ENCODE results near the gene ASNSD1.

DNA sequence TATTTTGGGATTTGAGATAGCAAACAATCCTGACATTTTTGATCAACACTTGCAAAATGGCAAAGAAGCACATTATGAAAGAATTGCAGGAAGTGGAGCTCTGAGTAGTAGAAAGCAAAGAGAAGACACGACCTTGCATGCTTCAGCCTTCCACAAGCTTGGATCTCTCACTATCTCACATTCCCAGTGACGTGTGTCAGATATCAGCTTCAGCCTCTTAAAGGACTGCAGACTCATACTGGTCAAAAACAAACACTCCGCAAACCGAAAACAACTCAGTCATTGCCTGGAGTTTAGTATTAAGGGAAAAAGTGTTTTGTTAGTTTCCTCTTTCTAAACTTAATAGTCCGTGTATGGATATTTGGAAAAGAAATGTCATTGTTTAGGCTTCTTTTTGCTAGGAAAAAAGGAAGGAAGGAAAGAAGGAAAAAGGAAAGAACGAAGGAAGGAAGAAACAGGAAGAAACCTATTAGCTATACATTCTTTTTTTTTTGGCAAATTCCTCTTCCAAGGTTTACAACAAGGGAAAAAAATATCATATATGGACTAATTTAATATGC is 48.1 kb upstream of the ASNSD1 start:
- TF ChIP-seq, protein P1, sequence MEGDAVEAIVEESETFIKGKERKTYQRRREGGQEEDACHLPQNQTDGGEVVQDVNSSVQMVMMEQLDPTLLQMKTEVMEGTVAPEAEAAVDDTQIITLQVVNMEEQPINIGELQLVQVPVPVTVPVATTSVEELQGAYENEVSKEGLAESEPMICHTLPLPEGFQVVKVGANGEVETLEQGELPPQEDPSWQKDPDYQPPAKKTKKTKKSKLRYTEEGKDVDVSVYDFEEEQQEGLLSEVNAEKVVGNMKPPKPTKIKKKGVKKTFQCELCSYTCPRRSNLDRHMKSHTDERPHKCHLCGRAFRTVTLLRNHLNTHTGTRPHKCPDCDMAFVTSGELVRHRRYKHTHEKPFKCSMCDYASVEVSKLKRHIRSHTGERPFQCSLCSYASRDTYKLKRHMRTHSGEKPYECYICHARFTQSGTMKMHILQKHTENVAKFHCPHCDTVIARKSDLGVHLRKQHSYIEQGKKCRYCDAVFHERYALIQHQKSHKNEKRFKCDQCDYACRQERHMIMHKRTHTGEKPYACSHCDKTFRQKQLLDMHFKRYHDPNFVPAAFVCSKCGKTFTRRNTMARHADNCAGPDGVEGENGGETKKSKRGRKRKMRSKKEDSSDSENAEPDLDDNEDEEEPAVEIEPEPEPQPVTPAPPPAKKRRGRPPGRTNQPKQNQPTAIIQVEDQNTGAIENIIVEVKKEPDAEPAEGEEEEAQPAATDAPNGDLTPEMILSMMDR (IDR thresholded peaks at IDR 0.05) = no peak
- no peak for TF ChIP-seq POLR2A (IDR thresholded peaks at IDR 0.05)
- TF ChIP-seq EP300 (IDR thresholded peaks at IDR 0.05) = no peak

Measured in ovary (tissue), 3 donors.